ENCODE measurements around the gene AP5S1.

GRCh38 chr20:3801299-3801698 lies 19.0 kb upstream of the AP5S1 start:
- TF ChIP-seq CTCF (conservative IDR thresholded peaks at IDR 0.05; ENCODE audit: low read depth, low read length) (no peak), EZH2 (IDR thresholded peaks at IDR 0.05; ENCODE audit: borderline replicate concordance, low read depth, low read length, poor library complexity, severe bottlenecking) (no peak)

Data from A673 (cell line).